ENCODE data around the gene TUBA1A. TPM values are rescaled to one million over a fixed set of nuclear protein-coding genes. Genes with fewer than 3 reads are reported as not detected.

The TUBA1A gene
- total RNA-seq, 2 donors from 2014 or later: 107 to 259 TPM

- TF ChIP-seq CTCF (IDR thresholded peaks at IDR 0.05): no peak
- no peak for ATAC-seq (ENCODE audit: insufficient number of reproducible peaks, low FRiP score, low read depth)
- Histone ChIP-seq H3K27ac (peak overlapping the region; percentile 74 to 80), H3K36me3 (no peaks in the 10 kb centered on the region), H3K9me3 (no peaks in the 10 kb centered on the region), H3K4me3 (peak overlapping the region; percentile 37), H3K27me3 (replicated peaks; ENCODE audit: insufficient read depth) (no peaks in the 10 kb centered on the region), H3K4me1 (ENCODE audit: control insufficient read depth in 1 of 2, low read depth in 2 of 2) (peaks cover 16 to 26% of the 10 kb centered on the region in 2 donors)
- no peak for DNase-seq (ENCODE audit: low spot score)
Measured at GRCh38 chr12:49231878-49232655, 43.2 kb upstream of the TUBA1A start.

GRCh38 chr12:49230805-49231194, 41.9 kb upstream of the TUBA1A start:
- H3K4me3 ChIP-seq: no peak overlapping the region
- no peaks in the 10 kb centered on the region for H3K9me3 ChIP-seq
- H3K27ac ChIP-seq: no peak overlapping the region
- H3K27me3 ChIP-seq (replicated peaks; ENCODE audit: insufficient read depth): no peaks in the 10 kb centered on the region
- no peak for DNase-seq (ENCODE audit: low spot score)
- H3K4me1 ChIP-seq (ENCODE audit: control insufficient read depth in 1 of 2, low read depth in 2 of 2): peaks cover 16 to 26% of the 10 kb centered on the region in 2 donors
- no peak for ATAC-seq (ENCODE audit: insufficient number of reproducible peaks, low FRiP score, low read depth)
- no peaks in the 10 kb centered on the region for H3K36me3 ChIP-seq
- TF ChIP-seq CTCF (IDR thresholded peaks at IDR 0.05): no peak

- ATAC-seq (ENCODE audit: insufficient number of reproducible peaks, low FRiP score, low read depth): no peak
- H3K4me3 ChIP-seq: no peak overlapping the region
- no peak overlapping the region for H3K27ac ChIP-seq
- no peak for TF ChIP-seq CTCF (IDR thresholded peaks at IDR 0.05)
- H3K4me1 ChIP-seq (ENCODE audit: control insufficient read depth in 1 of 2, low read depth in 2 of 2): peaks cover 16 to 26% of the 10 kb centered on the region in 2 donors
- DNase-seq (ENCODE audit: low spot score): no peak
- no peaks in the 10 kb centered on the region for H3K36me3 ChIP-seq
- no peaks in the 10 kb centered on the region for H3K27me3 ChIP-seq (replicated peaks; ENCODE audit: insufficient read depth)
- H3K9me3 ChIP-seq: no peaks in the 10 kb centered on the region
Measured at GRCh38 chr12:49230176-49230804, 41.4 kb upstream of the TUBA1A start.

- DNase-seq (ENCODE audit: low spot score): no peak
- H3K27ac ChIP-seq: no peak overlapping the region
- no peaks in the 10 kb centered on the region for H3K36me3 ChIP-seq
- no peak for ATAC-seq (ENCODE audit: insufficient number of reproducible peaks, low FRiP score, low read depth)
- H3K4me1 ChIP-seq (ENCODE audit: control insufficient read depth in 1 of 2, low read depth in 2 of 2): peaks cover 11 to 19% of the 10 kb centered on the region in 2 donors
- no peak overlapping the region for H3K4me3 ChIP-seq
- no peak for TF ChIP-seq CTCF (IDR thresholded peaks at IDR 0.05)
- no peaks in the 10 kb centered on the region for H3K9me3 ChIP-seq
- H3K27me3 ChIP-seq (replicated peaks; ENCODE audit: insufficient read depth): no peaks in the 10 kb centered on the region
Measured at GRCh38 chr12:49228653-49229052, 39.8 kb upstream of the TUBA1A start.

- no peak for TF ChIP-seq CTCF (IDR thresholded peaks at IDR 0.05)
- H3K27ac ChIP-seq: no peak overlapping the region
- peaks cover 4 to 17% of the 10 kb centered on the region in 2 donors for H3K4me1 ChIP-seq (ENCODE audit: control insufficient read depth in 1 of 2, low read depth in 2 of 2)
- ATAC-seq (ENCODE audit: insufficient number of reproducible peaks, low FRiP score, low read depth) (no peak), DNase-seq (ENCODE audit: low spot score) (no peak)
- H3K36me3 ChIP-seq: no peaks in the 10 kb centered on the region
- no peak overlapping the region for H3K4me3 ChIP-seq
- no peaks in the 10 kb centered on the region for H3K9me3 ChIP-seq
- no peaks in the 10 kb centered on the region for H3K27me3 ChIP-seq (replicated peaks; ENCODE audit: insufficient read depth)
Measured at GRCh38 chr12:49227713-49228112, 38.8 kb upstream of the TUBA1A start.

Measured in thoracic aorta (tissue), 2 donors.